Stimulated activated CD4-positive, alpha-beta T cell treated with anti-CD3 and anti-CD28 coated beads, Interleukin-1b, Interleukin-23, amount 100 ng/mL, for 1 hour (primary cell): ENCODE results near the gene PCDH9.

Source experiments
- DNase-seq, 2 donors: peaks; one replicate each; pipeline ENCODE4 v3.0.0-alpha.2; 2020; ENCODE audit warnings: low read depth in 2 of 2

PCDH9 gene

GRCh38 chr13:66842766-66843165 lies 387.4 kb downstream of the PCDH9 start:
- no peak for DNase-seq

GRCh38 chr13:66840621-66841020 lies 389.5 kb downstream of the PCDH9 start:
- no peak for DNase-seq

- DNase-seq = no peak
Observed at GRCh38 chr13:66837246-66837645, 392.9 kb downstream of the PCDH9 start.

GRCh38 chr13:66835040-66835628 lies 395.0 kb downstream of the PCDH9 start:
- DNase-seq = no peak

- no peak for DNase-seq
Observed at GRCh38 chr13:66830940-66831716, 399.0 kb downstream of the PCDH9 start.

- no peak for DNase-seq
Observed at GRCh38 chr13:66829803-66830202, 400.3 kb downstream of the PCDH9 start.

- DNase-seq = no peak
Observed at GRCh38 chr13:66826398-66826797, 403.7 kb downstream of the PCDH9 start.

- no peak for DNase-seq
Observed at GRCh38 chr13:66821551-66821950, 408.6 kb downstream of the PCDH9 start.

- no peak for DNase-seq
Observed at GRCh38 chr13:66811455-66811854, 418.7 kb downstream of the PCDH9 start.

- DNase-seq = no peak
Observed at GRCh38 chr13:66809485-66809884, 420.7 kb downstream of the PCDH9 start.

- DNase-seq = no peak
Observed at GRCh38 chr13:66807251-66807650, 422.9 kb downstream of the PCDH9 start.

- no peak for DNase-seq
Observed at GRCh38 chr13:66805657-66806056, 424.5 kb downstream of the PCDH9 start.

- DNase-seq = no peak
Observed at GRCh38 chr13:66803808-66804456, 426.2 kb downstream of the PCDH9 start.

GRCh38 chr13:66803013-66803807 lies 426.9 kb downstream of the PCDH9 start:
- no peak for DNase-seq

- no peak for DNase-seq
Observed at GRCh38 chr13:66795636-66796035, 434.5 kb downstream of the PCDH9 start.

- DNase-seq = no peak
Observed at GRCh38 chr13:66794340-66795031, 435.6 kb downstream of the PCDH9 start.

- no peak for DNase-seq
Observed at GRCh38 chr13:66790861-66791260, 439.3 kb downstream of the PCDH9 start.

GRCh38 chr13:66781241-66781640 lies 448.9 kb downstream of the PCDH9 start:
- no peak for DNase-seq

GRCh38 chr13:66780814-66781213 lies 449.3 kb downstream of the PCDH9 start:
- DNase-seq = no peak

GRCh38 chr13:66778461-66778860 lies 451.7 kb downstream of the PCDH9 start:
- no peak for DNase-seq

- no peak for DNase-seq
Observed at GRCh38 chr13:66775196-66775595, 454.9 kb downstream of the PCDH9 start.

- DNase-seq = no peak
Observed at GRCh38 chr13:66774046-66774445, 456.1 kb downstream of the PCDH9 start.
